ENCODE results near the gene TENM4. TPM values are rescaled to one million over a fixed set of nuclear protein-coding genes. Genes with fewer than 3 reads are reported as not detected.

TENM4 gene
- total and polyA plus RNA-seq, 4 donors = 0.02 to 0.33 (median 0.14) TPM

DNA sequence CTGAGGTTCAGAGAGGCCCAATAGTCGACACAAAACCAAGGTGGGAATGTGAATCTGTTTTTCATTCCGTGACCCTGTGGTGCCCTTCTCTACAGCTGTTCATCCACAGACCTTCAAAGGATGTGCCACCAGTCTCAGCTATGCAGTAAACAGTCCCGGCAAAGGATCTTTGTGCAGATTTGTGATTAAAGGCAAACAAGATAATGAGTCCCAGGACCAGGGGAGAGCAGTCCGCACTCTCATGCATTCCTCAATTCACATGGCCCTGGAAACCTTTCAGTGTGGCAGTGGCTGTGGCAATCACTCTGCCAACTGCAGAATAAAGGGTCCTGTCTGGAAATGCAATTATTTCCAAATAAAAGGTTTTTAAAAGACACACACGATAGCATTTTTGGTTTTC is 418.6 kb downstream of the TENM4 start:
- Histone ChIP-seq H3K9ac (ENCODE audit: low read depth in 1 of 2, low read length in 2 of 2) (no peak overlapping the region), H3K27me3 (ENCODE audit: control insufficient read depth in 4 of 4, insufficient read depth in 4 of 4, low read length in 3 of 4) (no peaks in the 10 kb centered on the region), H3K36me3 (ENCODE audit: control insufficient read depth in 4 of 4, insufficient read depth in 3 of 4, low read depth in 1 of 4, low read length in 3 of 4) (no peaks in the 10 kb centered on the region), H3K4me3 (ENCODE audit: low read depth in 1 of 3, low read length in 3 of 3) (no peak overlapping the region), H3K27ac (ENCODE audit: low read depth in 1 of 2, low read length in 2 of 2) (no peak overlapping the region), H3K9me3 (ENCODE audit: control insufficient read depth in 4 of 4, low read length in 3 of 4) (no peaks in the 10 kb centered on the region), H3K4me1 (ENCODE audit: control insufficient read depth in 4 of 4, insufficient read depth in 4 of 4, low read length in 3 of 4) (no peaks in the 10 kb centered on the region)
- DNase-seq (ENCODE audit: low spot score) = no peak
- WGBS = 64% methylated on average over 5 of the region's 5 CpGs
- no peak for TF ChIP-seq HNF4G (IDR thresholded peaks at IDR 0.05)
- no peak for TF ChIP-seq TAF1 (conservative IDR thresholded peaks at IDR 0.05)
- no peak for TF ChIP-seq YY1 (IDR thresholded peaks at IDR 0.05)
- TF ChIP-seq FOXA2 (IDR thresholded peaks at IDR 0.05) = no peak

DNA sequence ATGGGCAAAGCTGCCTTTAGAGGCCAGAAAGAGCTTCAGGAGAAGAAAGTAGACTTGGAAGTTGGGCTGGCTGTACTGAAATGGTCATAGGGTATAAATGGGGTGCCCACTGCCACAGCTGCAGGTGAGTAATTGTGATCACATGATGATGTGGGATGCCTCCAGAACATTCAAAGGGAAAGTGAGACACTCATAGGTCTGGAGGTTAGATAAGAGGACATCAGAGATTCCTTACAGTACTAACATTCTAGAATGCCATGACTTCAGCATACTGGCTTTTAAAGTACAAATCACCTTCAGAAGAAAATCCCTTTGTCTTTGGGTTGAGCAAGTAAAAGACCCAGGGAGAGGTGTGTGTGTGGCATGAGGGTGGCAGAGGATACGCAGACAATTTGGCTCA is 419.2 kb downstream of the TENM4 start:
- no peaks in the 10 kb centered on the region for H3K27me3 ChIP-seq (ENCODE audit: control insufficient read depth in 4 of 4, insufficient read depth in 4 of 4, low read length in 3 of 4)
- no peak for DNase-seq (ENCODE audit: low spot score)
- H3K4me1 ChIP-seq (ENCODE audit: control insufficient read depth in 4 of 4, insufficient read depth in 4 of 4, low read length in 3 of 4) = no peaks in the 10 kb centered on the region
- 95% methylated on average over 1 of the region's 1 CpG for WGBS
- no peaks in the 10 kb centered on the region for H3K36me3 ChIP-seq (ENCODE audit: control insufficient read depth in 4 of 4, insufficient read depth in 3 of 4, low read depth in 1 of 4, low read length in 3 of 4)
- TF ChIP-seq ZBTB33 (IDR thresholded peaks at IDR 0.05) (no peak), SP1 (IDR thresholded peaks at IDR 0.05) (no peak), FOXA2 (IDR thresholded peaks at IDR 0.05) (no peak), NR2F2 (IDR thresholded peaks at IDR 0.05) (no peak), JUND (IDR thresholded peaks at IDR 0.05) (no peak), FOXA1 (IDR thresholded peaks at IDR 0.05) (no peak)
- TF ChIP-seq, protein P1, sequence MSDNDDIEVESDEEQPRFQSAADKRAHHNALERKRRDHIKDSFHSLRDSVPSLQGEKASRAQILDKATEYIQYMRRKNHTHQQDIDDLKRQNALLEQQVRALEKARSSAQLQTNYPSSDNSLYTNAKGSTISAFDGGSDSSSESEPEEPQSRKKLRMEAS (IDR thresholded peaks at IDR 0.05) = no peak
- no peak overlapping the region for H3K9ac ChIP-seq (ENCODE audit: low read depth in 1 of 2, low read length in 2 of 2)
- no peaks in the 10 kb centered on the region for H3K9me3 ChIP-seq (ENCODE audit: control insufficient read depth in 4 of 4, low read length in 3 of 4)
- H3K4me3 ChIP-seq (ENCODE audit: low read depth in 1 of 3, low read length in 3 of 3) = no peak overlapping the region
- H3K27ac ChIP-seq (ENCODE audit: low read depth in 1 of 2, low read length in 2 of 2) = no peak overlapping the region

DNA sequence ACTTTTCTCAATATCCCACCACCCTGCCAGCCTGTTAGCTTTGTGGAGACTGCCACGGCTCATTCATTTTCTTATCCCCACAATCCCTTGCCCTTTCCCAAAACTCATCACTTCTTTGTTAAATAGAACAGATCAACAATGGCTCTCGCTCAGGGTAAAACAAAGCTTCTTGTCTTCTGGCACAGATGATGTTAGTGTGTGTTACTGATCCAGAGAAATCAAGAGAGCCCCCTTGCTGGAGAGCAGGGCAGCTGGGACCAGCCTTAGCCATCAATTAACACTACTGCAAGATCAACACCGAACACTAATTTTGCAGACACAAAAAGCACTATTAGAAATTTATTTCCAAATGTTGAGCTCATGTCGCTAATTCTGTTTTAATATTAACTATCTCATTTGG is 420.9 kb downstream of the TENM4 start:
- Histone ChIP-seq H3K9ac (ENCODE audit: low read depth in 1 of 2, low read length in 2 of 2) (no peak overlapping the region), H3K27ac (ENCODE audit: low read depth in 1 of 2, low read length in 2 of 2) (no peak overlapping the region), H3K27me3 (ENCODE audit: control insufficient read depth in 4 of 4, insufficient read depth in 4 of 4, low read length in 3 of 4) (no peaks in the 10 kb centered on the region), H3K36me3 (ENCODE audit: control insufficient read depth in 4 of 4, insufficient read depth in 3 of 4, low read depth in 1 of 4, low read length in 3 of 4) (no peaks in the 10 kb centered on the region), H3K9me3 (ENCODE audit: control insufficient read depth in 4 of 4, low read length in 3 of 4) (no peaks in the 10 kb centered on the region), H3K4me1 (ENCODE audit: control insufficient read depth in 4 of 4, insufficient read depth in 4 of 4, low read length in 3 of 4) (no peaks in the 10 kb centered on the region), H3K4me3 (ENCODE audit: low read depth in 1 of 3, low read length in 3 of 3) (no peak overlapping the region)
- no peak for TF ChIP-seq REST (IDR thresholded peaks at IDR 0.05)
- no peak for TF ChIP-seq HNF4A (conservative IDR thresholded peaks at IDR 0.05)
- TF ChIP-seq HNF4G (IDR thresholded peaks at IDR 0.05) = no peak
- TF ChIP-seq, protein P2, sequence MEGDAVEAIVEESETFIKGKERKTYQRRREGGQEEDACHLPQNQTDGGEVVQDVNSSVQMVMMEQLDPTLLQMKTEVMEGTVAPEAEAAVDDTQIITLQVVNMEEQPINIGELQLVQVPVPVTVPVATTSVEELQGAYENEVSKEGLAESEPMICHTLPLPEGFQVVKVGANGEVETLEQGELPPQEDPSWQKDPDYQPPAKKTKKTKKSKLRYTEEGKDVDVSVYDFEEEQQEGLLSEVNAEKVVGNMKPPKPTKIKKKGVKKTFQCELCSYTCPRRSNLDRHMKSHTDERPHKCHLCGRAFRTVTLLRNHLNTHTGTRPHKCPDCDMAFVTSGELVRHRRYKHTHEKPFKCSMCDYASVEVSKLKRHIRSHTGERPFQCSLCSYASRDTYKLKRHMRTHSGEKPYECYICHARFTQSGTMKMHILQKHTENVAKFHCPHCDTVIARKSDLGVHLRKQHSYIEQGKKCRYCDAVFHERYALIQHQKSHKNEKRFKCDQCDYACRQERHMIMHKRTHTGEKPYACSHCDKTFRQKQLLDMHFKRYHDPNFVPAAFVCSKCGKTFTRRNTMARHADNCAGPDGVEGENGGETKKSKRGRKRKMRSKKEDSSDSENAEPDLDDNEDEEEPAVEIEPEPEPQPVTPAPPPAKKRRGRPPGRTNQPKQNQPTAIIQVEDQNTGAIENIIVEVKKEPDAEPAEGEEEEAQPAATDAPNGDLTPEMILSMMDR (IDR thresholded peaks at IDR 0.05; ENCODE audit: low read depth, low read length, missing input control) = no peak
- TF ChIP-seq ZBTB33 (IDR thresholded peaks at IDR 0.05) = no peak
- TF ChIP-seq RXRA (IDR thresholded peaks at IDR 0.05) = no peak
- TF ChIP-seq NR2F2 (IDR thresholded peaks at IDR 0.05) = no peak
- TF ChIP-seq FOXA1 (IDR thresholded peaks at IDR 0.05) = no peak
- TF ChIP-seq, protein P1 (IDR thresholded peaks at IDR 0.05) = no peak
- TF ChIP-seq GABPA (IDR thresholded peaks at IDR 0.05 in 1 of 2, conservative IDR thresholded peaks at IDR 0.05 in 1 of 2) = no peak
- TF ChIP-seq FOXA2 (IDR thresholded peaks at IDR 0.05) = no peak
- no peak for TF ChIP-seq SP1 (IDR thresholded peaks at IDR 0.05)
- no peak for TF ChIP-seq YY1 (IDR thresholded peaks at IDR 0.05)
- no peak for TF ChIP-seq ATF3 (IDR thresholded peaks at IDR 0.05)
- TF ChIP-seq RAD21 (IDR thresholded peaks at IDR 0.05) = no peak
- TF ChIP-seq TAF1 (conservative IDR thresholded peaks at IDR 0.05) = no peak
- TF ChIP-seq JUND (IDR thresholded peaks at IDR 0.05) = no peak
- no peak for TF ChIP-seq EGR1 (IDR thresholded peaks at IDR 0.05; ENCODE audit: low read depth in 2 of 2)
- 92% methylated on average over 4 of the region's 4 CpGs for WGBS
- DNase-seq (ENCODE audit: low spot score) = no peak
